Activated T-cell treated with anti-CD3 and anti-CD28 coated beads, Interleukin-2, amount 50 U/mL, for 48 hours (primary cell): ENCODE data around the gene HDAC10.

Source experiments
- DNase-seq, 2 experiments: peaks; one replicate each; pipeline ENCODE4 v3.0.0-alpha.2; 2020

Gene HDAC10

GRCh38 chr22:50250555-50251476, at the start of gene HDAC10:
Gene HDAC10 (minus strand): TSS chr22:50251265. CDS start chr22:50251032, 233 bp downstream.
- peak; percentile 86 to 91 for DNase-seq

GRCh38 chr22:50300620-50301257, 49.7 kb upstream of the HDAC10 start:
- no peak for DNase-seq

- no peak for DNase-seq
Observed at GRCh38 chr22:50299785-50300619, 48.9 kb upstream of the HDAC10 start.

- DNase-seq = no peak
Observed at GRCh38 chr22:50298937-50299784, 48.1 kb upstream of the HDAC10 start.

- no peak for DNase-seq
Observed at GRCh38 chr22:50298266-50298637, 47.2 kb upstream of the HDAC10 start.

- DNase-seq = no peak
Observed at GRCh38 chr22:50297510-50298265, 46.6 kb upstream of the HDAC10 start.

- no peak for DNase-seq
Observed at GRCh38 chr22:50296658-50297490, 45.8 kb upstream of the HDAC10 start.

GRCh38 chr22:50294319-50294656, 43.2 kb upstream of the HDAC10 start:
- no peak for DNase-seq

- no peak for DNase-seq
Observed at GRCh38 chr22:50293441-50294318, 42.6 kb upstream of the HDAC10 start.

GRCh38 chr22:50292643-50293440, 41.8 kb upstream of the HDAC10 start:
- DNase-seq = no peak

GRCh38 chr22:50289942-50290630, 39.0 kb upstream of the HDAC10 start:
- DNase-seq = no peak

GRCh38 chr22:50289151-50289941, 38.3 kb upstream of the HDAC10 start:
- DNase-seq = no peak

- DNase-seq = no peak
Observed at GRCh38 chr22:50287731-50288130, 36.7 kb upstream of the HDAC10 start.

- DNase-seq = no peak
Observed at GRCh38 chr22:50286701-50287318, 35.7 kb upstream of the HDAC10 start.

- no peak for DNase-seq
Observed at GRCh38 chr22:50286275-50286674, 35.2 kb upstream of the HDAC10 start.

- no peak for DNase-seq
Observed at GRCh38 chr22:50285568-50286229, 34.6 kb upstream of the HDAC10 start.
